ENCODE measurements around the gene SEPHS1. TPM values are rescaled to one million over a fixed set of nuclear protein-coding genes. Genes with fewer than 3 reads are reported as not detected.
A peak's percentile ranks its signal among the peaks of the same experiment; 100 is the strongest.

The SEPHS1 gene
- total and polyA plus RNA-seq, 2 experiments from 2014 or later, result 45.9 to 52.8 TPM

DNA sequence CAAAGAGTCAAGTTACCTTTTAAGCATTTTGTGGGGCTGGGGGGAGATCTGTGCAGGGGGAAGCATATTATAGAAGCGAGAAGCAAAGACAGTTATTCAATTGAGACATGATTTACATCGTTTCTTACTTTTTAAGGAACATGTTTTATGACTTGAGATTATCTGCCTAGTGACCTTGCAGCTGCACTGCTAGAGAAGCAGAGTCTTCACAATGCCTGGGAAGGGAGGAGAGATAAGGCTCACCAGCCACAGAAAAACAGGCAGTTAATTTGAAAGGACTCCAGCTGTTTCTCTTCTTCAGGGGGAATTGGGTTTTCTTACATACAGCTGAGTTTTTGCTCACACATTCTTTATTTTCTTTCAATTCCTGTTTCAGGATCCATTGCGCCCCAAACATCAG is 79.3 kb downstream of the SEPHS1 start:
- 48% methylated on average over 3 of the region's 3 CpGs for WGBS (ENCODE audit: low lambda C conversion rate, missing lambda C conversion rate)
- no peaks in the 10 kb centered on the region for H3K36me3 ChIP-seq (replicated peaks; ENCODE audit: insufficient read depth, low read depth)

GRCh38 chr10:13268310-13268709 is 79.8 kb downstream of the SEPHS1 start:
- Histone ChIP-seq H4K20me1 (ENCODE audit: insufficient read depth, poor library complexity, severe bottlenecking) (no peaks in the 10 kb centered on the region), H3K4me3 (no peak overlapping the region), H3K27ac (no peak overlapping the region), H3K4me2 (no peak overlapping the region), H3K27me3 (no peaks in the 10 kb centered on the region), H3K79me2 (no peaks in the 10 kb centered on the region), H3K36me3 (replicated peaks; ENCODE audit: insufficient read depth, low read depth) (no peaks in the 10 kb centered on the region), H3K9me3 (ENCODE audit: low read depth) (no peaks in the 10 kb centered on the region), H2AFZ (no peak overlapping the region), H3K4me1 (ENCODE audit: insufficient read depth) (peaks cover 8% of the 10 kb centered on the region), H3K9me2 (replicated peaks; ENCODE audit: insufficient read depth) (no peaks in the 10 kb centered on the region)
- DNase-seq (ENCODE audit: low spot score), result no peak
- WGBS (ENCODE audit: low lambda C conversion rate, missing lambda C conversion rate), result 78% methylated on average over 4 of the region's 4 CpGs
- TF ChIP-seq EZH2phosphoT487 (IDR thresholded peaks at IDR 0.05; ENCODE audit: low read depth, severe bottlenecking, unreplicated experiment), result no peak
- TF ChIP-seq, protein P1, sequence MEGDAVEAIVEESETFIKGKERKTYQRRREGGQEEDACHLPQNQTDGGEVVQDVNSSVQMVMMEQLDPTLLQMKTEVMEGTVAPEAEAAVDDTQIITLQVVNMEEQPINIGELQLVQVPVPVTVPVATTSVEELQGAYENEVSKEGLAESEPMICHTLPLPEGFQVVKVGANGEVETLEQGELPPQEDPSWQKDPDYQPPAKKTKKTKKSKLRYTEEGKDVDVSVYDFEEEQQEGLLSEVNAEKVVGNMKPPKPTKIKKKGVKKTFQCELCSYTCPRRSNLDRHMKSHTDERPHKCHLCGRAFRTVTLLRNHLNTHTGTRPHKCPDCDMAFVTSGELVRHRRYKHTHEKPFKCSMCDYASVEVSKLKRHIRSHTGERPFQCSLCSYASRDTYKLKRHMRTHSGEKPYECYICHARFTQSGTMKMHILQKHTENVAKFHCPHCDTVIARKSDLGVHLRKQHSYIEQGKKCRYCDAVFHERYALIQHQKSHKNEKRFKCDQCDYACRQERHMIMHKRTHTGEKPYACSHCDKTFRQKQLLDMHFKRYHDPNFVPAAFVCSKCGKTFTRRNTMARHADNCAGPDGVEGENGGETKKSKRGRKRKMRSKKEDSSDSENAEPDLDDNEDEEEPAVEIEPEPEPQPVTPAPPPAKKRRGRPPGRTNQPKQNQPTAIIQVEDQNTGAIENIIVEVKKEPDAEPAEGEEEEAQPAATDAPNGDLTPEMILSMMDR (IDR thresholded peaks at IDR 0.05; ENCODE audit: poor library complexity), result no peak
- no peak for TF ChIP-seq EZH2 (IDR thresholded peaks at IDR 0.05; ENCODE audit: borderline replicate concordance)

More for the DNA sequence above, 79.3 kb downstream of the SEPHS1 start:
- peak; percentile 27 for DNase-seq (ENCODE audit: low spot score)
- H3K9me3 ChIP-seq (ENCODE audit: low read depth), result no peaks in the 10 kb centered on the region
- H3K79me2 ChIP-seq, result no peaks in the 10 kb centered on the region
- no peak overlapping the region for H3K4me2 ChIP-seq
- no peak overlapping the region for H3K4me3 ChIP-seq
- TF ChIP-seq EZH2phosphoT487 (IDR thresholded peaks at IDR 0.05; ENCODE audit: low read depth, severe bottlenecking, unreplicated experiment) (no peak), EZH2 (IDR thresholded peaks at IDR 0.05; ENCODE audit: borderline replicate concordance) (no peak)
- TF ChIP-seq, protein P1 (IDR thresholded peaks at IDR 0.05; ENCODE audit: poor library complexity), result no peak
- H3K27ac ChIP-seq, result peak overlapping the region; percentile 22
- H3K27me3 ChIP-seq, result no peaks in the 10 kb centered on the region
- no peaks in the 10 kb centered on the region for H4K20me1 ChIP-seq (ENCODE audit: insufficient read depth, poor library complexity, severe bottlenecking)
- peaks cover 8% of the 10 kb centered on the region for H3K4me1 ChIP-seq (ENCODE audit: insufficient read depth)
- H2AFZ ChIP-seq, result no peak overlapping the region
- no peaks in the 10 kb centered on the region for H3K9me2 ChIP-seq (replicated peaks; ENCODE audit: insufficient read depth)

Other genes with a start within 250 kb of the SEPHS1 start
- 48.7 and 51.0 TPM in 2 replicates for gene OPTN, start 248.1 kb downstream of the SEPHS1 start, total RNA-seq
- gene OPTN, start 248.1 kb downstream of the SEPHS1 start, polyA plus RNA-seq, result 79.4 and 84.6 TPM in 2 replicates
- 2.7 and 3.1 TPM in 2 replicates for gene MCM10, start 186.7 kb downstream of the SEPHS1 start, total RNA-seq
- 3.6 and 4.7 TPM in 2 replicates for gene MCM10, start 186.7 kb downstream of the SEPHS1 start, polyA plus RNA-seq
- gene UCMA, start 113.9 kb downstream of the SEPHS1 start, total RNA-seq, result not detected in 2 replicates
- gene UCMA, start 113.9 kb downstream of the SEPHS1 start, polyA plus RNA-seq, result not detected in 2 replicates
- gene PHYH, start 48.2 kb downstream of the SEPHS1 start, total RNA-seq, result 50.1 and 62.3 TPM in 2 replicates
- gene PHYH, start 48.2 kb downstream of the SEPHS1 start, polyA plus RNA-seq, result 64.0 and 83.7 TPM in 2 replicates
- 8.2 and 8.9 TPM in 2 replicates for gene BEND7, start 180.7 kb upstream of the SEPHS1 start, total RNA-seq
- gene BEND7, start 180.7 kb upstream of the SEPHS1 start, polyA plus RNA-seq, result 7.6 and 8.4 TPM in 2 replicates
- gene PRPF18, start 238.7 kb upstream of the SEPHS1 start, total RNA-seq, result 24.7 and 26.3 TPM in 2 replicates
- 19.3 and 23.2 TPM in 2 replicates for gene PRPF18, start 238.7 kb upstream of the SEPHS1 start, polyA plus RNA-seq